GM21423 (cell line): ENCODE measurements around the gene OPA1.
"Not testable (repeated sequence)": the region's sequence is repeated elsewhere in the genome, so short reads cannot be mapped to it uniquely, and the experiment has no call there.

Source experiments
- ATAC-seq: cut with Tn5 transposase; IDR thresholded peaks from one replicate; pipeline ENCODE4 v1.9.1; 2021; ENCODE audit warnings: mild to moderate bottlenecking, moderate library complexity; ENCODE audit not compliant: unreplicated experiment

The OPA1 gene

GRCh38 chr3:193589129-193589528 lies 3.9 kb upstream of the OPA1 start:
- no peak for ATAC-seq

- no peak for ATAC-seq
Observed at GRCh38 chr3:193589616-193590015, 3.4 kb upstream of the OPA1 start.

- no peak for ATAC-seq
Observed at GRCh38 chr3:193590088-193590856, 2.7 kb upstream of the OPA1 start.

- ATAC-seq = peak; percentile 25
Observed at GRCh38 chr3:193593668-193594030, 641 bp downstream of the OPA1 start.

GRCh38 chr3:193594946-193595689 lies 2.1 kb downstream of the OPA1 start:
- ATAC-seq = no peak

GRCh38 chr3:193595939-193596487 lies 3.0 kb downstream of the OPA1 start:
- ATAC-seq = no peak

- no peak for ATAC-seq
Observed at GRCh38 chr3:193598202-193598601, 5.2 kb downstream of the OPA1 start.

GRCh38 chr3:193599393-193599792 lies 6.4 kb downstream of the OPA1 start:
- no peak for ATAC-seq

- peak; percentile 71 for ATAC-seq
Observed at GRCh38 chr3:193605876-193606275, 12.9 kb downstream of the OPA1 start.

- ATAC-seq = not testable (repeated sequence)
Observed at GRCh38 chr3:193606892-193607291, 13.9 kb downstream of the OPA1 start.

GRCh38 chr3:193610516-193610915 lies 17.5 kb downstream of the OPA1 start:
- ATAC-seq = not testable (repeated sequence)

- no peak for ATAC-seq
Observed at GRCh38 chr3:193614430-193614829, 21.4 kb downstream of the OPA1 start.

GRCh38 chr3:193617628-193618027 lies 24.6 kb downstream of the OPA1 start:
- ATAC-seq = no peak

GRCh38 chr3:193620057-193620456 lies 27.0 kb downstream of the OPA1 start:
- ATAC-seq = peak; percentile 58

- ATAC-seq = peak; percentile 73
Observed at GRCh38 chr3:193620650-193621049, 27.6 kb downstream of the OPA1 start.

GRCh38 chr3:193621127-193621526 lies 28.1 kb downstream of the OPA1 start:
- ATAC-seq = no peak

GRCh38 chr3:193630005-193630404 lies 37.0 kb downstream of the OPA1 start:
- no peak for ATAC-seq

- no peak for ATAC-seq
Observed at GRCh38 chr3:193637831-193638230, 44.8 kb downstream of the OPA1 start.

GRCh38 chr3:193638833-193639232 lies 45.8 kb downstream of the OPA1 start:
- no peak for ATAC-seq

GRCh38 chr3:193640165-193640715 lies 47.2 kb downstream of the OPA1 start:
- no peak for ATAC-seq

GRCh38 chr3:193640728-193641439 lies 47.9 kb downstream of the OPA1 start:
- ATAC-seq = no peak
